ENCODE measurements around the gene ACSF3. TPM values are rescaled to one million over a fixed set of nuclear protein-coding genes. Genes with fewer than 3 reads are reported as not detected.
A peak's percentile ranks its signal among the peaks of the same experiment; 100 is the strongest.

The ACSF3 gene
- total and polyA plus RNA-seq, 7 donors, result 13.4 to 26.5 (median 16.2) TPM

DNA sequence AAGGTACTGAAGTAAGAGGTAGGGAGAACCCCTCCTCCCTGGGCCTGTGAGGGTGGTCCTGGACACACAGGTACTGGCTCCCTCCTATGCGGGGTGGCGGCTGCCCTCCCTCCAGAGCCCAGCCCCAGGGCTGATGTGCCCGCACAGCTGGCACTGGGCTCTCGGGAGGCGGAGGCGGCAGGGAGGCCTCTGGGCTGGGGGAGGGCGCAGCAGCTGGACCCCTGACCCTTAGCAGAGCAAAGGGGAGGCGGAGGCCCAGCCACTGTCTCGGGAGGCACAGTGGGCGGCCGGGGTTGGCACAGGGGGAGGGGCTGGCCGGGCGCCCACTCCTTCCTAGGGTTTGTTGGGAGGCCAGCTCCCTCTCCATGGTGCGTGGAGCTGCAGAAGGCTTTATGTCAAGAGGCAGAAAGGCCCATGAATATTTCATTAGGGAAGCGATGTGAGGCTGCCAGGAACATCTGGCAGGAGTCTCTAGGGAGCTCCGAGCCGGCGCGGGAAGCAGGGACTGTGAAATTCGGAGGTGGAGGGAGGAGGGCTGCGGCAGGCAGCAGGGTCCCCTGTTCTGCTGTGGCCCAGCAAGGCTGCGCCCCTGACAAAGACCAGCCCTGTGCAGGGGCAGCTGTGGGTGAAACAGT lies 44.1 kb upstream of the ACSF3 start:
- Histone ChIP-seq H3K9me3 (no peaks in the 10 kb centered on the region), H3K27me3 (ENCODE audit: insufficient read depth in 3 of 3, low read length in 2 of 3) (peaks cover 0 to 93% (median 29%) of the 10 kb centered on the region in 3 donors), H3K36me3 (ENCODE audit: insufficient read depth in 1 of 2, low read depth in 1 of 2) (no peaks in the 10 kb centered on the region), H3K4me3 (no peak overlapping the region), H3K27ac (no peak overlapping the region), H3K4me1 (no peaks in the 10 kb centered on the region)
- whole genome bisulfite sequencing, 3 donors, result 11 to 16% (median 14%) methylated on average over 16 to 22 of the region's 22 CpGs
- TF ChIP-seq, protein P1, sequence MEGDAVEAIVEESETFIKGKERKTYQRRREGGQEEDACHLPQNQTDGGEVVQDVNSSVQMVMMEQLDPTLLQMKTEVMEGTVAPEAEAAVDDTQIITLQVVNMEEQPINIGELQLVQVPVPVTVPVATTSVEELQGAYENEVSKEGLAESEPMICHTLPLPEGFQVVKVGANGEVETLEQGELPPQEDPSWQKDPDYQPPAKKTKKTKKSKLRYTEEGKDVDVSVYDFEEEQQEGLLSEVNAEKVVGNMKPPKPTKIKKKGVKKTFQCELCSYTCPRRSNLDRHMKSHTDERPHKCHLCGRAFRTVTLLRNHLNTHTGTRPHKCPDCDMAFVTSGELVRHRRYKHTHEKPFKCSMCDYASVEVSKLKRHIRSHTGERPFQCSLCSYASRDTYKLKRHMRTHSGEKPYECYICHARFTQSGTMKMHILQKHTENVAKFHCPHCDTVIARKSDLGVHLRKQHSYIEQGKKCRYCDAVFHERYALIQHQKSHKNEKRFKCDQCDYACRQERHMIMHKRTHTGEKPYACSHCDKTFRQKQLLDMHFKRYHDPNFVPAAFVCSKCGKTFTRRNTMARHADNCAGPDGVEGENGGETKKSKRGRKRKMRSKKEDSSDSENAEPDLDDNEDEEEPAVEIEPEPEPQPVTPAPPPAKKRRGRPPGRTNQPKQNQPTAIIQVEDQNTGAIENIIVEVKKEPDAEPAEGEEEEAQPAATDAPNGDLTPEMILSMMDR (IDR thresholded peaks at IDR 0.05), result no peak
- intact Hi-C loops (cut with DNase I), result no loop called here
- ATAC-seq, result no peak
- peak; percentile 13 to 34 for DNase-seq

DNA sequence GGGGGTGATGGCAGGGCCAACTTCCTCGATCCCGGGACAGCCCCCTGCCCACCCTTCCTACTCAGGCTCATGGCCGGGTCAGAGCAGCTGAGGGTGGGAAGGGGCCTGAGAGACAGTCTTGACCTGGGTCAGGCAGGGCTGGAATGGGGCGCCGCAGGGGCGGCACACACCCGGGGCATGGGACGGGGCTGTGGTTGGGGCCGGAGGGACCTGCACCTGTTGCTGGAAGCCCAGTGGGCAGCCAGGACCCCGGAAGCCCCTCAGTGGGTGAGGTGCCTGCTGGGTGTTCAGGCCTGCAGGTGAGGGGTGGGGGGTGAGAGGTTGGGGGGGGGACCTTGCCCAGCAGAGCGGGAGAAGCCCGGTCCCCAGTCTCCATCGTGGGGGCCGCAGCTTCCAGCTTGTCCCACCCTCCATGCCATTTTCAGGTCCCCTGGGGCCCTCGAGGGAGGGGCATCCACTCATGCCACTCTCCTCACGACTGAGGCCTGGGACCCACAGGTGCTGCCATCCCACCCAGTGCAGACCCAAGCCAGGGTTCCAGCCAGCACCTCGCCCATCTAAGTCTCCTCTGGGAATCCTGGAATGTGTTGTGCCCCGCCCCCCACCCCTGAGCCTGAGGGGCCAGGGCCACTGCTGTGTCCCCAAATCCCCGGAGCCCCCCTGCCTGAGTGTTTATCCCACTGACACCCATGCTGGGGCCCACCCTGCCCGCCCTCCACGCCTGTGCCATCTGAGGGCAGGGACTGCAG lies 43.4 kb upstream of the ACSF3 start:
- TF ChIP-seq, protein P1 (IDR thresholded peaks at IDR 0.05), result no peak

GRCh38 chr16:89050868-89051311 lies 42.8 kb upstream of the ACSF3 start:
- TF ChIP-seq, protein P1 (IDR thresholded peaks at IDR 0.05), result no peak
- DNase-seq (peak in 1 of 2 donors; percentile 41), ATAC-seq (no peak)
- Histone ChIP-seq H3K9me3 (no peaks in the 10 kb centered on the region), H3K27ac (no peak overlapping the region), H3K4me1 (no peaks in the 10 kb centered on the region), H3K27me3 (ENCODE audit: insufficient read depth in 3 of 3, low read length in 2 of 3) (peaks cover 0 to 94% (median 29%) of the 10 kb centered on the region in 3 donors), H3K4me3 (no peak overlapping the region), H3K36me3 (ENCODE audit: insufficient read depth in 1 of 2, low read depth in 1 of 2) (no peaks in the 10 kb centered on the region)
- intact Hi-C loops (cut with DNase I), result no loop called here
- WGBS, 3 donors, result 32 to 36% (median 32%) methylated on average over 20 to 23 of the region's 23 CpGs

More for the DNA sequence above, 43.4 kb upstream of the ACSF3 start:
- H3K36me3 ChIP-seq (ENCODE audit: insufficient read depth in 1 of 2, low read depth in 1 of 2), result no peaks in the 10 kb centered on the region
- no peaks in the 10 kb centered on the region for H3K4me1 ChIP-seq
- ATAC-seq (no peak), DNase-seq (peak; percentile 11 to 41)
- no peak overlapping the region for H3K4me3 ChIP-seq
- intact Hi-C loops (cut with DNase I), result no loop called here
- H3K27ac ChIP-seq, result no peak overlapping the region
- peaks cover 0 to 93% (median 29%) of the 10 kb centered on the region in 3 donors for H3K27me3 ChIP-seq (ENCODE audit: insufficient read depth in 3 of 3, low read length in 2 of 3)
- no peaks in the 10 kb centered on the region for H3K9me3 ChIP-seq
- whole genome bisulfite sequencing, 3 donors, result 46 to 59% (median 55%) methylated on average over 17 to 21 of the region's 21 CpGs

- H3K4me1 ChIP-seq, result no peaks in the 10 kb centered on the region
- no peak overlapping the region for H3K27ac ChIP-seq
- intact Hi-C loops (cut with DNase I), result no loop called here
- no peaks in the 10 kb centered on the region for H3K36me3 ChIP-seq (ENCODE audit: insufficient read depth in 1 of 2, low read depth in 1 of 2)
- no peaks in the 10 kb centered on the region for H3K9me3 ChIP-seq
- ATAC-seq (no peak), DNase-seq (peak; percentile 13 to 30)
- 23 to 30% (median 25%) methylated on average over 22 of the region's 22 CpGs for WGBS, 3 donors
- H3K27me3 ChIP-seq (ENCODE audit: insufficient read depth in 3 of 3, low read length in 2 of 3), result peaks cover 0 to 95% (median 26%) of the 10 kb centered on the region in 3 donors
- H3K4me3 ChIP-seq, result no peak overlapping the region
- TF ChIP-seq, protein P1 (IDR thresholded peaks at IDR 0.05), result no peak
Observed at GRCh38 chr16:89051521-89052166, 42.0 kb upstream of the ACSF3 start.
